Measurements from ENCODE around the gene SMAD9. TPM values are rescaled to one million over a fixed set of nuclear protein-coding genes. Genes with fewer than 3 reads are reported as not detected.

Gene SMAD9
- total and polyA plus RNA-seq, 4 donors, result 20.5 to 47.4 (median 36.0) TPM

GRCh38 chr13:36857253-36857652 is 62.8 kb downstream of the SMAD9 start:
- no peak for DNase-seq (ENCODE audit: low read depth in 4 of 6, low spot score in 6 of 6)
- no peaks in the 10 kb centered on the region for H3K27me3 ChIP-seq (ENCODE audit: control insufficient read depth, insufficient read depth, low read length)
- peaks cover 16% of the 10 kb centered on the region for H3K36me3 ChIP-seq (ENCODE audit: control insufficient read depth, insufficient read depth, low read length)
- no peaks in the 10 kb centered on the region for H3K4me1 ChIP-seq (ENCODE audit: control insufficient read depth, insufficient read depth, low read length)
- H3K4me3 ChIP-seq (ENCODE audit: low read depth, low read length), result no peak overlapping the region
- H3K9me3 ChIP-seq (ENCODE audit: control insufficient read depth, insufficient read depth, low read length), result no peaks in the 10 kb centered on the region
- H3K27ac ChIP-seq (ENCODE audit: low read depth, low read length), result no peak overlapping the region

DNA sequence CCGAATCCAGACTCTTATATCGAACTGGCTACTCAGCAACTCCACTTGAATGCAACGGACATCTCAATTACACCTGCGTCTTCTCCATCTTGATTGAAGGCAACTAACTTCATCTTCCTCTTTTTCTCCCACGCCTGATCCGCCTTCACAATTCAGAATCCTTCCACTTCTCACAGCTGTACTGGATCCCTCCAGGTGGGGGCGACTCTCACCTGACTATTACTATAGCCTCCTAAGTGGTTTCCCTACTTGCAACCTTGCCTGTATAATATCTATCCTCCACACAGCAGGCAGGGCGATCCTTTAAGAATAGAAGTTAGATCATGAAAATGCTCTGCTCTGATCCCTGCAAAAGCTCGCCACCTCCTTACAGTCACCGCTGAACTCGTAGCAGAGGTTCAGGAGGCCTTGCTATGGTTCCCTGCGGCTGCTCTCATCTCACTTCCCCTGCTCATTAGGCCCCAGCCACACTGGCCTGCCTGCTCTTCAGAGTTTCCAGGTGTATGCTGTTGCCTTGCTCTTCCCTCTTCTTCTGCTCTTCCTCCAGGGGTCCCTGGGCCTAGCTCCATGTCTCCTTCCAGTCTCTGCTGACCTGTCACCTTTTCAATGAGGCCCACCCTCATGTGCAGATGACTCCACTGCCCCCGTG is 69.1 kb downstream of the SMAD9 start:
- no peak for DNase-seq (ENCODE audit: low read depth in 4 of 6, low spot score in 6 of 6)
- H3K36me3 ChIP-seq (ENCODE audit: control insufficient read depth, insufficient read depth, low read length), result peaks cover 13% of the 10 kb centered on the region
- H3K4me1 ChIP-seq (ENCODE audit: control insufficient read depth, insufficient read depth, low read length), result no peaks in the 10 kb centered on the region
- no peaks in the 10 kb centered on the region for H3K9me3 ChIP-seq (ENCODE audit: control insufficient read depth, insufficient read depth, low read length)
- WGBS (ENCODE audit: insufficient coverage), result 83% methylated on average over 13 of the region's 13 CpGs
- no peaks in the 10 kb centered on the region for H3K27me3 ChIP-seq (ENCODE audit: control insufficient read depth, insufficient read depth, low read length)
- H3K4me3 ChIP-seq (ENCODE audit: low read depth, low read length), result no peak overlapping the region
- no peak overlapping the region for H3K27ac ChIP-seq (ENCODE audit: low read depth, low read length)

DNA sequence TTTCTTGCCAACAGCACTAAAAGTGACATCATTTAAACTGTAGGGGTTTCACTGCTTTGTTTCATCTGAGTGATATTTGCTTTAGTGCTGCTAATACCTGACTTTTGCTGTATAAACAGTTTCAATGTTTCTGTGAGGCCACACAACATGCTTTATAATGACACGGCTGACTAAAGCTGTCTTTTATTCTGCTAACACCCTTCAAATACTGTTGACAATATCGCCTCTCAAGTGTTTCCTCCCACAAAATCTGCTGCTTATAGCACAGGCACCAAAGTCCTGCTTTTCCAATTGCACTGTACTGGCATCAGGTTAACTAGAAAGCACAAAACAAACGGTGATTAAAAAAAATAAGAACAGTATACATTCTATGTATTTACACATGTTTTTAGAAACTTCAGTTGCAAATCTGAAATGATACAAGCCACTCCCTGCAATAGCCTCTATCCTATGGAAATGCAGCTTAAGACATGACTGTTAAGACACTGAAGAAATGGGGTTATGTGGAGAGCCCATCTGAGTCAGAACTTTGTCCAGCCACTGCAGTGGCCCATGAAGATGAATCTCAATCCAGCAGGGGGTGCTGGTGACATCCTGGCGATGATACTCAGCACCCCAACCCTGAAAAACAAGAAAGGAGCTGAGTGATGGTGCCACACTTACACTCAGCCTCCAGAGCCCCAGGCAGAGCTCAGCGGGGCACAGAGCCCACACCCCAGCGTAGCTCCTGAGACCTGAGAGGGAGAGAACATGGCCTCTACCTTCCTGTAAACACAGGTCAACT is 71.6 kb downstream of the SMAD9 start:
- no peak overlapping the region for H3K4me3 ChIP-seq (ENCODE audit: low read depth, low read length)
- 58% methylated on average over 5 of the region's 6 CpGs for WGBS (ENCODE audit: insufficient coverage)

GRCh38 chr13:36847606-36848005 is 72.4 kb downstream of the SMAD9 start:
- Histone ChIP-seq H3K9me3 (ENCODE audit: control insufficient read depth, insufficient read depth, low read length) (no peaks in the 10 kb centered on the region), H3K27ac (ENCODE audit: low read depth, low read length) (no peak overlapping the region), H3K36me3 (ENCODE audit: control insufficient read depth, insufficient read depth, low read length) (peaks cover 2% of the 10 kb centered on the region), H3K4me3 (ENCODE audit: low read depth, low read length) (no peak overlapping the region), H3K27me3 (ENCODE audit: control insufficient read depth, insufficient read depth, low read length) (no peaks in the 10 kb centered on the region), H3K4me1 (ENCODE audit: control insufficient read depth, insufficient read depth, low read length) (no peaks in the 10 kb centered on the region)
- no peak for DNase-seq (ENCODE audit: low read depth in 4 of 6, low spot score in 6 of 6)
- whole genome bisulfite sequencing (ENCODE audit: insufficient coverage), result 65% methylated on average over 9 of the region's 9 CpGs

More for the DNA sequence above, 71.6 kb downstream of the SMAD9 start:
- no peaks in the 10 kb centered on the region for H3K4me1 ChIP-seq (ENCODE audit: control insufficient read depth, insufficient read depth, low read length)
- DNase-seq (ENCODE audit: low read depth in 4 of 6, low spot score in 6 of 6), result no peak
- no peak overlapping the region for H3K27ac ChIP-seq (ENCODE audit: low read depth, low read length)
- no peaks in the 10 kb centered on the region for H3K9me3 ChIP-seq (ENCODE audit: control insufficient read depth, insufficient read depth, low read length)
- no peaks in the 10 kb centered on the region for H3K27me3 ChIP-seq (ENCODE audit: control insufficient read depth, insufficient read depth, low read length)
- H3K36me3 ChIP-seq (ENCODE audit: control insufficient read depth, insufficient read depth, low read length), result peaks cover 7% of the 10 kb centered on the region

- no peaks in the 10 kb centered on the region for H3K4me1 ChIP-seq (ENCODE audit: control insufficient read depth, insufficient read depth, low read length)
- no peaks in the 10 kb centered on the region for H3K27me3 ChIP-seq (ENCODE audit: control insufficient read depth, insufficient read depth, low read length)
- no peak overlapping the region for H3K27ac ChIP-seq (ENCODE audit: low read depth, low read length)
- DNase-seq (ENCODE audit: low read depth in 4 of 6, low spot score in 6 of 6), result peak in 1 of 6 donors; percentile 55
- no peaks in the 10 kb centered on the region for H3K36me3 ChIP-seq (ENCODE audit: control insufficient read depth, insufficient read depth, low read length)
- no peaks in the 10 kb centered on the region for H3K9me3 ChIP-seq (ENCODE audit: control insufficient read depth, insufficient read depth, low read length)
- no CpG with 5 or more reads among the region's 5 CpGs for WGBS (ENCODE audit: insufficient coverage)
- H3K4me3 ChIP-seq (ENCODE audit: low read depth, low read length), result no peak overlapping the region
Observed at GRCh38 chr13:36841391-36841790, 78.6 kb downstream of the SMAD9 start.

DNA sequence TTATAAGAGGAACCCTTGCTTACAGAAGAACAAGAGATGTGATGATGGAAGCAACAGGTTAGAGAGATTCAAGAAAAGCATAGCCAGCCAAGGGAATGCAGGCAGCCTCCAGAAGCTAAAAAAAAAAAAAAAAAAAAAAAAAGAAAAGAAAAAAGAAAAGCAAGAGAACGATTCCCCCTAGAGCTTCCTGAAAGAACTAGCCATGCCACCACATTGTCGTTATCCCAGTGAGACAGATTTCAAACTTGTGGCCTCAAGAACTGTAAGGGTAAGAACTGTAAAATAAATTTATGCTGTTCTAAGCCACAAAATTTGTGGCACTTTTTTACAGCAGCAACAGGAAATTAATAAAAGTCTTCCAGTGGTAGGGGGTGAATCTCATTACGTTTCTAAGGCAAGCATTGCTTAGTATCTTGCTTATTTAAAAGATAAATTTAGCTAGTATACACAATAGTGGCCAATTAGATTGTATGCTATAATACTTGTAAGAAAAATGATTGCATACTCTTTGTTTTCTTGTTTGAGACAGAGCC is 79.3 kb downstream of the SMAD9 start:
- Histone ChIP-seq H3K27me3 (ENCODE audit: control insufficient read depth, insufficient read depth, low read length) (no peaks in the 10 kb centered on the region), H3K4me3 (ENCODE audit: low read depth, low read length) (no peak overlapping the region), H3K4me1 (ENCODE audit: control insufficient read depth, insufficient read depth, low read length) (no peaks in the 10 kb centered on the region), H3K36me3 (ENCODE audit: control insufficient read depth, insufficient read depth, low read length) (no peaks in the 10 kb centered on the region), H3K27ac (ENCODE audit: low read depth, low read length) (no peak overlapping the region), H3K9me3 (ENCODE audit: control insufficient read depth, insufficient read depth, low read length) (no peaks in the 10 kb centered on the region)
- no CpG with 5 or more reads among the region's 3 CpGs for WGBS (ENCODE audit: insufficient coverage)
- DNase-seq (ENCODE audit: low read depth in 4 of 6, low spot score in 6 of 6), result no peak

GRCh38 chr13:36839981-36840380 is 80.1 kb downstream of the SMAD9 start:
- WGBS (ENCODE audit: insufficient coverage), result 67% methylated on average over 1 of the region's 12 CpGs

DNA sequence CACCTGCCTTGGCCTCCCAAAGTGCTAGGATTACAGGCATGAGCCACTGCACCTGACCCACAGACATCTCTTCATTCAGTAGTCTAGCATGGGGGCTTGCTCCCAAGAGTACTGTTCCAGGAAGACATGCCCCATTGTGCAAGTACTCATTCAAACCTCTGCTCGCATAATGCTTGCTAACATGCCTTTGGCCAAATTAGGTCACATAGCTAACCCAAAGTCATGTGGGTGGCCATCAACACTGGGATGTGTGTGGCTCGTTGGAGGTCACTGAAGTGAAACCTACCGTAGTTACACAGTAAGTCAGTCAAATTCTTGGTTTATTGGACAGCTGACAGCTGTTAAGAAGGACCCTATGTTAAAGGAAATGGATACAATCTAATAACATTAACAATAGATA is 80.8 kb downstream of the SMAD9 start:
- DNase-seq (ENCODE audit: low read depth in 4 of 6, low spot score in 6 of 6), result no peak
- no peak overlapping the region for H3K4me3 ChIP-seq (ENCODE audit: low read depth, low read length)
- WGBS (ENCODE audit: insufficient coverage), result 100% methylated on average over 1 of the region's 3 CpGs
- no peaks in the 10 kb centered on the region for H3K9me3 ChIP-seq (ENCODE audit: control insufficient read depth, insufficient read depth, low read length)
- no peaks in the 10 kb centered on the region for H3K27me3 ChIP-seq (ENCODE audit: control insufficient read depth, insufficient read depth, low read length)
- no peaks in the 10 kb centered on the region for H3K4me1 ChIP-seq (ENCODE audit: control insufficient read depth, insufficient read depth, low read length)
- H3K36me3 ChIP-seq (ENCODE audit: control insufficient read depth, insufficient read depth, low read length), result no peaks in the 10 kb centered on the region
- H3K27ac ChIP-seq (ENCODE audit: low read depth, low read length), result no peak overlapping the region

More at GRCh38 chr13:36839981-36840380, 80.1 kb downstream of the SMAD9 start:
- Histone ChIP-seq H3K36me3 (ENCODE audit: control insufficient read depth, insufficient read depth, low read length) (no peaks in the 10 kb centered on the region), H3K4me3 (ENCODE audit: low read depth, low read length) (no peak overlapping the region), H3K4me1 (ENCODE audit: control insufficient read depth, insufficient read depth, low read length) (no peaks in the 10 kb centered on the region), H3K27me3 (ENCODE audit: control insufficient read depth, insufficient read depth, low read length) (no peaks in the 10 kb centered on the region), H3K27ac (ENCODE audit: low read depth, low read length) (no peak overlapping the region), H3K9me3 (ENCODE audit: control insufficient read depth, insufficient read depth, low read length) (no peaks in the 10 kb centered on the region)
- no peak for DNase-seq (ENCODE audit: low read depth in 4 of 6, low spot score in 6 of 6)

GRCh38 chr13:36837354-36838092 is 82.5 kb downstream of the SMAD9 start:
- Histone ChIP-seq H3K4me1 (ENCODE audit: control insufficient read depth, insufficient read depth, low read length) (no peaks in the 10 kb centered on the region), H3K9me3 (ENCODE audit: control insufficient read depth, insufficient read depth, low read length) (no peaks in the 10 kb centered on the region), H3K27ac (ENCODE audit: low read depth, low read length) (no peak overlapping the region), H3K36me3 (ENCODE audit: control insufficient read depth, insufficient read depth, low read length) (no peaks in the 10 kb centered on the region), H3K4me3 (ENCODE audit: low read depth, low read length) (no peak overlapping the region), H3K27me3 (ENCODE audit: control insufficient read depth, insufficient read depth, low read length) (no peaks in the 10 kb centered on the region)
- WGBS (ENCODE audit: insufficient coverage), result 89% methylated on average over 1 of the region's 4 CpGs
- no peak for DNase-seq (ENCODE audit: low read depth in 4 of 6, low spot score in 6 of 6)
